Stimulated activated CD4-positive, alpha-beta T cell treated with anti-CD3 and anti-CD28 coated beads, Interleukin-2, amount 100 ng/mL, for 4 hours (primary cell): Measurements from ENCODE around the gene GLYR1.

Experiments used
- DNase-seq: peaks from one replicate; pipeline ENCODE4 v3.0.0-alpha.2; 2020; ENCODE audit warnings: low read depth

Gene GLYR1

DNA sequence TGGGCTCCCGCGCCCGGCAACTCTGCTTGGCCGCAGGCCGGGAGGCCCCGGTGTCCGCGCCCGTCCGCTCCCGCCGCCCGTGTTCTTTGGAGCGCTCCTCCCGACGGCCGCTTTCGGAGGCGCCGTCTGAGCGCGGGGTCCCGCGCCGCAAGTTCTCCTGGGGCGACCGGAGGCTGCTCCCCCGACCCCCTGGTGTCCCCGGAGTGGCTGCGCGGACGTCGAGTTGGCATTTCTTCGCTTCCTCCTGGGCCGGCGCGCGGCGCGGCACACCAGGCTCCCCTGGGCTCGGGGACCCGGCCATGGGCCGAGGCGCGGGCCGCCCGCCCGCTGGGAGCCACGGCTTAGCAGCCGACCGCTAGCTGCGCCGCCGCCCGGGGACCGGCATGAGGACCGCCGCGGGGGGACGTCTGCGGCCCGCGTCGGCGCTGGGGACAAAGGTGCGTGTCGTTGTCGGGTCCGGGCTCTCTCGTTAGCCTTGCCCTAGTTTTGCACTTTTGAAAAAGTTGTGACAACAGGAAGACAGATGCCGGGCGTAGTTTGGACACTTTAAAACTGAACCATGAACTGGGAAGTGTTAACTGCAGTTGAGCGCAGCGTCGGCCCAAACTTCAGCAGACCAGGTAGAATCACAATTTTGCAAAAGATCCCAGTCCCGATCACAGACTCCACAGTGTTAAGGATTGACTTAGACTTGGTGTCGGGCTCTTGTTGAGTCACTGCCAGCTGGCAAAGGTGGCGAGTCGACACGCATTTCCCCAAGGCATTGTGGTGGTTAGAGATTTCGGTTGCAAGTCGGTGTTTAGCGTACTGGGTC, 893 bp upstream of the GLYR1 start:
- no peak for DNase-seq

DNA sequence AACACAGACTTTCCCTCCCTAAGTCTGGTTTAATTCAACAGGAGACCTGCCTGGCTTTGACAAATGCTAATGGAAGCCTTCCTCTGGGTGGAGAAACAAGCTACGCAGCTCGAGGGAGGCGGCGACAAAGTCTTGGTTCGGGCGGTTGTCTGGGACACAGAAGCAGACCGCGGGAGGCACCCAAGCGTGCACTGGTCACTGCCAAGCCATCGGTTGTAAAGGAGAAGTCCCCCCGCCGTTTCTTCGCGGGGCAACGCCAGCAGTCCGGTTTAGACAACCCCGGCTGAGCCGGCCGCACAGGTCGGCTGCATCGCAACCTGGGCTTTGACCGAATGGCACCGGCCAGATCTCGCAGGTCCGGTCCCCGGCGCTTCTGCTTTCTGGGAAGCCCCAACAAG, 586 bp downstream of the GLYR1 start:
- DNase-seq: no peak

DNA sequence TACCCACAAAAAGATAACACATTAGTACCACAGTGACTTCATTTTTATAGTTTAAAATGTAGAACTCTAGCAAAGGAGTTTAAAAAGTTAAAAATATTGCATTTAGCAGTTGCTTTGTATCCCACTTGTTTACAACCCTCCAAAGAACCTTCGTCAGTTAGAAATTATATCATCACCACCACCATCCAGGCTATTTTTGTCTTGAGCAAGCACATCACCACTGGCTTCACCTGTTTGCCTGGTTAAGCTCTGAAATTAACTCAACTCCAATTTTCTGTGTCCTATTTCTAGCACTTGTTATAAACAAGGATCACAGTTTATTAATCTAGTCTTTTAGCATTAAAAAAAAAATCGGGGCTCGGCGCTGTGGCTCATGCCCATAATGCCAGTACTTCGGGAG, 6.1 kb downstream of the GLYR1 start:
- DNase-seq: no peak

DNA sequence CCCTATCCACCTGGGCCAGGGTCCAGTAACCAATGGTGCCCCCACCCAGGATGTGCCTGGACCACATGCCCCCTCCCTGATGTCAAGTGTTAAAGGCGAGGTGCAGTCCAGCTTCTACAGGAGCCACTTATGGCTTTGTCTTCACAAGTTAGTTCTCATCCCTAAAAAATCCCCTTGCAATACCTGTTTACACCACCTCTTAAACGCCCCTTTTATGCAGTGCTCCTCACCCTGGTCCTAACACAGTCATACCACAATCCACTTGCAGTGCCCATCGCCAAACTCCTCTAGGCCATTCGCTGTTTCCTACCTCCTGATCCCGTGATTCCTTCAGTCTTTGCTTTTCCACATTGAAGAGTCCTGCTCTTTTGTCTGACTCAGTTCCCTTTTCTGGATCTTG, 7.1 kb downstream of the GLYR1 start:
- no peak for DNase-seq

DNA sequence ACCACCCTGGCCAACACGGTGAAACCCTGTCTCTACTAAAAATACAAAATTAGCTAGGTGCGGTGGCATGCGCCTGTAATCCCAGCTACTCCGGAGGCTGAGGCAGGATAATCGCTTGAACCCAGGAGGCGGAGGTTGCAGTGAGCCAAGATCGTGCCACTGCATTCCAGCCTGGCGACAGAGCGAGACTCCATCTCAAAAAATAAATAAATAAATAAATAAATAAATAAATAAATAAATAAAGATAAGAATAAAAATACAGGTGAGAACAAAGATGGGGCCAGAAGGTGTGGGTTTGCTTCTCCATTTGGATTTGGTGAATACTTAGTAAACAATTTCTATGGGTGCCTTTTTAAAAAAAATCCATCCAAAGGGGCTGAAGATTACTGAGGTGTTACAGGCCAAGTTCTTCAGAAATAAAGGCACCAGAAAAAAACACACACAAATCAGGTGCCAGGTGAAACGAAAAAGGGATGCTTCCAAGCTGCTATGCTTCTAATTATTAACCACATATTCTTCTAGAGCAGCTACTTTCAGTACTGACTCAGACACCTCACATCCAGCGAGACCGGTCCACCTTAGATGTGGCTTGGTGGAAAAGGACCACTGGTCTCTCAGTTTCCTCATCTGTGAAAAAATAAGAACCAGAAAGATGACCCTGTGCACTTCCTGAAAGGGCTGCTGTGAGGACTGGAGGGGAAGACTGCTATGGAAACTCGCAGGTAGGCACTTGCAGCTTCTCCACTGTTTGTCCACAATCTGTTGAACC, 9.2 kb downstream of the GLYR1 start:
- no peak for DNase-seq

DNA sequence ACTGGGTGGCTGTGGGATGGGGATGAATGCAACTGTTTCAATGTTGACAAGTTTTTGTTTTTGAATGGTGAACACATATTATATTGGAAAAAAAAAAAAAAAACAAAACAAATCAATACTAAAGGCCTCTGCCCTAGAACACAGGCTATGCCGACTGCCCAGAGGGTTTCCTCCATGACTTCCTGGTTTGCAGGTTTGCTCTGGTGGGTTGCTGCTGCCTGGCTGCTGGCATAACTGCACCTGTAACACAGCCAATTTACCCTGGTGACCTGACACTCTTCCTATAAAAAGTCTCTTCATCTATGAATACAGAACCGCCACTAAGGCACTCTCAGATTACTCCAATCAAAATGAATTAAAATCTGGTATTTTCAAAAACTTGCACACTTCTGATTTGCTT, 10.4 kb downstream of the GLYR1 start:
- DNase-seq: no peak

DNA sequence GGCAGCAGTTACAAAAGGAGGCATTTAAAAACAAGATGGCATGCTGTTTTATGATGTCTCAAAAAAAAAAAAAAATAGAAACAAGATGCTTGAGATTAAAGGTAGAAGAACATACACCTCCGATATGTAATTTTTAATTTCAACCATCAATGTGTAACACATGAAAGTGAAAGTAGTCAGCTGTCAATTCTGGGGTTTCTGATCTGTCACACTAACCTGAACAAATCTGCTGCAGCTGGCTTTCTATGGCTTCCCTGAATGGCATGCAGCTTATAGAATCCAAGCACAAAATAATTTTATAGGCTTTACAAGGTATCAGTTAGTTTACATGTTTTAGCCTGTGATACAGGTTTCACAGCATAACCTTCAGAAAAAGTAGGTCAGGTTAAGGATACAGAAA, 13.5 kb downstream of the GLYR1 start:
- no peak for DNase-seq

DNA sequence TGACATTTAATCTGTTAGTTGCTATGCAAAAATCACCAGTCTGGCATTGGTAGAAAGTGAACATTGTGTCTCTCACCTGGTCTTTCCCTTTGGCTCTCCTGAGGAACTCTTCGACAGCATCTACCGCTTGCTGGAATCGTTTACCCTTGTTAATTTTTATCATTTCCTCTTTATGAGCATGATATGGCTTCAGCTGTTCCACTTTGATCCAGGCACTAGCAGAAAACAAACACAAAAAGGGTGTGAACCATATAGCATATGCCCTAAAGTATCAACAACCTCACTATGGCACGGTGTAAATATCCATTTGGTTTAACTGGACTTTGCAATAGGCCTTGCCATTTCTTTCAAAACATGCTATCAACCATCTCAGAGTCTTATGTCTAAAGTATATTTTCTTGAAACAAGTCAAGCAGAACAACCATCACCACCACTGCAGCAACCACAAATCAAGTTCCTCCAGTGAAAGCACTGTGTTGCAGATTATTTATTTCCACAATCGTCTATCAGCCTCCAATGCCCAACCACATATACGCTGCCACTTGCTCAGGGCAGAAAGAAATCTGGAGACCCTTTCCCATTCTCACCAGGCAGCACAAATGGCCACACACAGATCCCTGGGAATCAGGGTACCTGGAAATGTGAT, 14.3 kb downstream of the GLYR1 start:
- no peak for DNase-seq

DNA sequence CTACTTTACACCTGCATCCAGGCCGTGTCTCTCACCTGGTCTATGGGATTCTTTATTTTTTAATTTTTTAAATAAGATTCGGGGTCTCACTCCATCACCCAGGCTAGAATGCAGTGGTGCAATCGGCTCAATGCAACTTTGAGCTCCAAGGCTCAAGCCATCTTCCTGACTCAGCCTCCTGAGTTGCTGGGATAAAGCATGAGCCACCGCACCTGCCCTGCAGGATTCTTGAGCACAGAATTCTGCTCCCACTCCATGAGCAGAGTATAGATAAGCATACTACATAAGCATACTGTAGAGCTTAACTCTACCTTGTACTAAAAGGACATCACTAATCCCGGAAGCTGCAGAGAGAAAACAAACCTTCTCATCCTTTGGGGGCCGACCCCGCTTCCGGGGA, 15.5 kb downstream of the GLYR1 start:
- no peak for DNase-seq

DNA sequence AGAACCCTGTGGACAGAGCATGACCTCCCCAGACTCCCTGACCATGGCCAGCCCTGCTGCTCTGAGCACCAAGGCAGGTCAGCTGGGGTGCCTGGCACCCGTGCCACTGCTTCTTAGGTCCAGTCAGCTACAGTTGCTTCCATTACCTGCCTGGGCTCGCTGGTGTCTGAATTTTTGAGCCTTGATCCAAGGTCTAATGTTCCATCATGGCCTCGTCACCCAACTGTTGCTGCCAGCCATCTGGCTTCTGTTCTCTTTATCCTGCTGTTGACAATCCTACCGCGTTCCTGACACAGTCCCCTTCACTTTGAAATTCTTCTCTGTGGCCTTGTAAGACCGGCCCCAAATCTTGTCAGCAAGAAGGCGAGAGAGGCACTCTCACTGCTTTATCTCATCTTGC, 16.7 kb downstream of the GLYR1 start:
- DNase-seq: no peak

DNA sequence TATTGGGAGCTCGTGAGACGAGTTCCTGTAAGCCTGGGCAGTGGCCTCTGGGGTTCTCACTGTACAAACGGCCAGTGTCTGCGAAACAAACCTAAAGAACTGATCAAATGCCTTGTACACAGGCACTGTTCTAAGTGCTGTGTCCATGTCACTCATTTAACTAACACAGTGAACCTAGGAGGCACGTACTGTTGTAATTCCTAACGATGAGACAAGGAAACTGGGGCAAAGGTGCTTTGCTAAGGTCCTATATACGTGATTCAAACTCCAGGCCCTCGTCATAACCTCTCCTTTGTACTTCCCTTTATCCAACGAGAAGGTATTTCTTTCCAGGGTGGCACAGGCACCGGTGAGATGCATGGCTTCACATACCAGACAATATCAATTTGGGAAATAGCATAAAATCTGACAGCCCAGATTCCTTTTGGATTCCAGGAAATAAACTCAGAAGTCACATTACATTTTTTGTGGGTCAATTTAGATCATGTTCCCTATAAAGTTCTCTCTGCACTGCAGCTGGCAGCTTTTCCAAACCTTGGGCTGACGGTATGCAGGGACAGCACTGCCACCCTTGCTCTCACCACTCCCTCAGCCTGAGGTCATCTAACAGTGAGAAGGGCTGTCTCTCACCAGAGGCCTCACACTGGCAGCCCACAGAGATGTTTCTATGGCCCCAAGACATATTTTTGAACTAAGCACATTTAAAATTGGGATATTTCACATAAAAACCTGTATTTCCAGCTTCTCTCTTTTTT, 18.3 kb downstream of the GLYR1 start:
- no peak for DNase-seq

DNA sequence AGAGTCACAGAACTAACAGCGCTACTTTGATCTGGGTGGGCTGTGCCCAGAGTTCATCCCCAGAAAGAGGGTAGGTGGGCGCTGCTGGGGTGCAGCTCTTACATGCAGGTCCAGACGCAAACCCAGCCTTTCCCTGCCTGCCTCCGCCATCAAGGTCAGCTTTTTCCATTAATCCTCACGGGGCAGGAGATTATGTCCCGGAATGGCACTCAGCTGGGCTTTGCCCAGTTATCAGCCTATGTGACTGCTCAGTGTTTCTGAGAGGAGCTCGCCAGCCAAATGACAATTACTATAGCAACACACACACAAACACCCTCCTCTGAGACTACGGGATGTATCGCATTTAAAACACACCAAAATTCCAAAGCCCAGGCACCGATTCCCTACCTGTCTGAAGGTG, 20.1 kb downstream of the GLYR1 start:
- no peak for DNase-seq

DNA sequence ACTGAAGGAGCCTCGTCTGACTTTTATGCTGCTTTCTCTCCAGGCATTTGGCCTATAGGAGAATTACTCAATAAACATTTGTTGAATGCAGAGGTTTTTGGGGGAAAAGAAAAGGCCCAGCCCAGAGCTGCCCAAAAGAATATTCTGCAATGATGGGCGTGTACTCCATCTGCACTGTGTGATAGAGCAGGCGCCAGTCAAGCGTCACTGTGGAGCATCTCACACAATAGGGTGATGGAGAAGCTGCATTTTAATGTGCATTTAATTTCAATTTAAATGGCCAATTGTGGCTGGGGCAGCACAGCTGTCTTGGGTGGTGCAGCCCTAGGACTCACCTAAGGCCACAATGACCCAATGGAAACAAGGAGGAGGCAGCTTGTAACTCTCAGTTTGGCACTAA, 20.6 kb downstream of the GLYR1 start:
- DNase-seq: no peak

DNA sequence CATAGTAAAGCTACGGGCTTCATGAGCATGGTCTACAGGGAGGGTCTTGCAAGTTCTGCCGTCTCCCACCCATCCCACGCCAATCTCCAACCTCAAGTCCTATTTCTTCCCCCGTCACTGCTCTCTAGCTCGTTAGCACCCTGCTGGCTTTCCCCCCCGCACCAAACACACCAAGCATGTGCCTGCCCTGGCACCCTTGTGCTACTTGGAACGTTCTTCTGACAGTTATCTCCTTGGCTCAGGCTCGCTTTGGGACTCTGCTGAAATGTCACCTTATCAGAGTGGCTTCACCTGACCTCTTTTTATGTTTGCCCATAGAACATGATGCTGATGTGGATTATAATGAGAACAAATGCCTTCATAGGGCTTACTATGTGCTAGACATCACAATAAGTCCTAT, 21.9 kb downstream of the GLYR1 start:
- no peak for DNase-seq

DNA sequence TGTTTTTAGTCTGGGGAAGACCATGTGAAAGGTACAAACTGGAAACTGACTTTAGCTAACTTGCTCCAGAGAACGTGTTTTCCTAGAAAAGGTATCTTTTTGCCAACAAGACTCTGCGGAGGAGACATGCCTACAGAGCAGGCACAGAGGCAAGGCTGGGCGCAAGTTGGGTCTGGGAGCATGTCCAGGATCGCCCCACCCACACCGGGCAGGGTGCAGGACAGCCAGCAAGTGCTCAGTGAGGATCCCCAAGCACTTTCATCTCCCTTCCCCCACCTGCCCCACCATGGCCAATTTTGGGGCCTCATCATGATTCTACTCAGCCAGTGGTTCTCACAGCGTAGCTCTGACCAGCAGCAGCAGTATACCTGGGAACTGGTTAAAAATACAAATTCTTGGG, 26.4 kb downstream of the GLYR1 start:
- DNase-seq: no peak

DNA sequence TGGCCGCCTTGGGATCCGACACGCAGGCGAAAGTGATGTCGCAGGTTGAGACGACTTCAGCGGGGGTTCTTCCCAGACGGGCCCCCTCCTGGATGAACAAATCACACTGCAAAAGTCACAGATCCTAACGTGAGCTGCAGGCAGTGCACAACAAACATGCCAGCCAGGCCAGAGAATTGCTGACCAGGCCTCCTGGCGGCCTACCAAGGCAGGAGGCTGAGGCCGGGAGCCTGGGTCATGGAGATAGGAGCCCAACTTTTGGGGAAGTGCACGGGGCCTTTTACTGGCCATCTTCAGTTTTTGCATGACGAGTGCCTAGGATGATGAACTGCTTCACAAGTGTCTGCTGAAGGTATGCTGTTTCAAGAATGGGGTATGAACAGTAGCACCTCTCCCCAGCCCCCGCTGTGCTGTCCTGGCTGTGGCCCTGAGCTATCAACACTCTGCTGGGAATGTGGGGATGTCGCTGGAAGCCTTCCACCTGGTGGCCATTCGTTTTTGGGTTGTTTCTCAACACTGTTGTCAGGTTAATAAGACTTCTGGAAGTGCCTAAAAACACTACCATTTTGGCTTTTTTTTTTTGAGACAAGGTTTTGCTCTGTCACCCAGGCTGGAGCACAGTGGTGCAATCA, 32.4 kb downstream of the GLYR1 start:
- DNase-seq: no peak

DNA sequence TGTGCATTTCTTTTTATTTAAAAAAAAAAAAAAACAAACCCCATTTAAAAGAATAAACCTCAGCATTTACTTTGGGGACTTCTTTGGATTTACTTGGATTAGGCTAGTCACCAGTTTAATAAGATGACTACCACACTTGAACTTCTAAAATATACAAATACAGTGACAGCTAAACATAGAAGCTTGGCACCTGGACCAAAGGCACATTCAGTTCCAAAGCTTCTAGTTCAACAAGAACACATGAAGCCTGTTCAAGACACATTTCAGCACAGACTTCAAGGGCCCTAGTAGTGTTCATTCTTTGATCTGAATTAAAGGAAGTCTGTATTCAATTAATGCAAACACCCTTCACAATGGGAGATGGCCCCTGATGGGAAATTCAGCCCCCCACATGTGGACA, 33.0 kb downstream of the GLYR1 start:
- DNase-seq: no peak

DNA sequence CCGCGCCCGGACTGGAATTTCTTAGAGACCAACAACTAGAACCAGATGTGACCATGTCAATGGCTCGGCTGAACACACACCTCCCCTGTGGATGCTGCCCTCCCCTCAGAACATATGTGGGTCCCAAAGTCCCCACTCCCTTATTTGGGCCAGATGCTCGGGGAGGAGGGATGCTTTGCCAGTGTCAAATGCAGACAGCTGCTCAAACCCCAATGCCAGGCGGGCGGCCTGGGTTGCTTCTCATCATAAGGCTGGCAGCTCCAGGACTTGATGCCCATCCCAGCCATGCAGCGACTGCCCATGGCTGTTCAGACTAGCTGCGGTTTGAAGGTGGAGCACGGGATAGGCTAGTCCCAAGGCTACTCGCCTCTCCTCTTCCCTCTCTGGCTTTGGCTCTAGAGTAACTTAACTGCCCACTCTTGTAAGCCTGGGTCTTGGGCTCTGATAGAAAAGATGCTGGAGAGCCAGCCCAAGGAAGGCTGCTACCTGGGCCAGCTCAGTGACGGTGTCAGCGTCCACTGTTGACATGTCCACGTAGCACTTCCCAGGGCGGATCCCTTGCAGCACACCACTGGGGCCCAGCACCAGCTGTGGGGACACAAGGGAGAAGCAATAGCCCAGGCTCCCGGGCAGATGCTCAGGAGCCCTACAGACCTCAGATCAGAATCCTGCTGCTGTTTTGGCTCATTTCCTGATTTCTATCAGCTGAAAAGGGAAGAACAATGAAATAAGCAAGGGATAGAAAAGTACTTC, 33.7 kb downstream of the GLYR1 start:
- DNase-seq: no peak

DNA sequence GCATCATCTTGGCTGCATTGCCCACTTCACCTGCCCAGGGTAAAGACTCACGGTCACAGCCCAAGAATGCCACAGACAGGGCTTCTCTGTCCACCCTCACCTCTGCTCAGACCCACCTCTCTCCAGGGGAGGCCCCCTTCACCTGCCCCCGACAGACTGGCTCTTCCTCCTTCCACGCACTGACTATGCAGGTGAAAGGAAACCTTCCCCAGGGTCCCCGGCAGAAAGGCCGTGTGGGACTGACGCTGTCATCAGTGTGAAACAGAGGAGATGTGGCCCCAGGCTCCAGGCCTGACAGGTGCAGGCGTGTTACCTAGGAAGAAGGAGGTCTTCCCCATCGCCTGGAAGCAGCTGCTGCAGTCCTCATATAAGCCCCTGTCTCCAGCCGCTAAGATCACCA, 35.3 kb downstream of the GLYR1 start:
- DNase-seq: no peak

DNA sequence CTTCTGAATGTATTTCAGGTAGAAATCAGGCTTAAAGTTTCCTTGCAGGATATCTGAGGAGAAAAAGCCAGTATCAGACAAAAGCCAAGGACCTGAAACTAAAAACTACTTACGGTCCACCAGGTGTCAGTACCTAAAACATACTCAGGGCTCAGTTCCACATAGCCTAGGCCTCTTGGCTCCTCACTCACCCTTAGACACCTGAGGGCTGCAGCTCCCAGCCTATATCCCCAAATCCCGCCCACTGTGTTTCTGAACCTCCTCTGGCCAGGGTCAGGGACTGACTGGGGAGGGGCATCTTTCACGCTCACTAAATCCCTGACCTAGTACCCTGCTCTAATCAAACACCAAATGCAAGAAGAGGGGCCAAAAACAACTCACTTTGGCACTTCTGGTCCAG, 35.8 kb downstream of the GLYR1 start:
- no peak for DNase-seq

DNA sequence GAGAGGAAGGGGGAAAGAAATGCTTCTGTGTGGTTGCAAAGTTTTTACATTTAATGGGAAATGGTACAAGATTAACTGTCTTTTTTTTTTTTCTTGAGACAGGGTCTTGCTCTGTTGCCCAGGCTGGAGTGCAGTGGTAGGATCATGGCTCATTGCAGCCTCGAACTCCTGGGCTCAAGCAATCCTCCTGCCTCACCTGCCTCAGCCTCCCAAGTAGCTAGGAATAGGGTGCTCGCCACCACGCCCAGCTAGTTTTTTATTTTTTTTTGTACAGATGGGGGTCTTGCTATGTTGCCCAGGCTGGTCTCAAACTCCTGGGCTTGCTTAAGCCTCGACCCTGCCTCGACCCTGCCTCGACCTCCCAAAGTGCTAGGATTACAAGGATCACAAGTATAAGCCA, 40.8 kb downstream of the GLYR1 start:
- no peak for DNase-seq
